Endothelial cell of umbilical vein (primary cell): ENCODE data around the gene NFATC2. TPM values are rescaled to one million over a fixed set of nuclear protein-coding genes. Genes with fewer than 3 reads are reported as not detected.

Experiments
- BruUV-seq: library from RNA; stranded (reverse); fragments of 400-500 nt; replicated peaks from 2 replicates; lab custom pipeline; 2021; lab: Mats Ljungman, UMichigan
- CTCF ChIA-PET: fragments of 300-600, 350-600 bp; sonication (Branson Sonifier 250); formaldehyde crosslinking; loops from one replicate; lab custom pipeline; 2021; ENCODE audit warnings: antibody characterized with exemption, inconsistent platforms; lab: Charles Lee
- POLR2A ChIA-PET: fragments of 300-600, 350-600 bp; sonication (Branson Sonifier 250); formaldehyde crosslinking; loops from one replicate; lab custom pipeline; 2021; ENCODE audit warnings: antibody characterized with exemption, inconsistent platforms; lab: Charles Lee
- DNase-seq: peaks from one replicate; pipeline ENCODE4 v3.0.0-alpha.2; 2011; ENCODE audit warnings: low read depth, low spot score
- FAIRE-seq: peaks from 2 replicates; lab custom pipeline; 2011; peaks lifted over from hg19 to GRCh38; lab: Jason Lieb, UNC
- H2AFZ ChIP-seq: 2 replicates; pipeline ENCODE4 v1.6.0; 2012; ENCODE audit warnings: low read depth, low read length, control low read depth, inconsistent platforms
- H3K27ac ChIP-seq: 2 replicates; pipeline ENCODE4 v1.5.1; 2011; ENCODE audit warnings: low read depth, mild to moderate bottlenecking, control low read depth, low read length, moderate library complexity; ENCODE audit not compliant: insufficient read depth
- H3K27me3 ChIP-seq, 2 experiments: 2 replicates each; pipeline versions ENCODE4 v1.6.0 to v1.6.1; 2011; ENCODE audit warnings: low read length in 2 of 2, mixed read lengths in 1 of 2; ENCODE audit not compliant: control insufficient read depth in 2 of 2, insufficient read depth in 2 of 2
- H3K36me3 ChIP-seq, 2 experiments: 2 replicates in 1 of 2; 3 replicates in 1 of 2; pipeline ENCODE4 v1.5.1; 2011; ENCODE audit warnings: low read length in 2 of 2, mild to moderate bottlenecking in 1 of 2, moderate library complexity in 1 of 2; ENCODE audit not compliant: control insufficient read depth in 2 of 2, insufficient read depth in 2 of 2; ENCODE audit errors: extremely low read depth in 1 of 2
- H3K4me1 ChIP-seq: 3 replicates; pipeline ENCODE4 v1.5.1; 2011; ENCODE audit warnings: mild to moderate bottlenecking, low read length; ENCODE audit not compliant: control insufficient read depth, insufficient read depth; ENCODE audit errors: extremely low read depth
- H3K4me2 ChIP-seq: 2 replicates; pipeline ENCODE4 v1.6.1; 2011; ENCODE audit warnings: low read length, control low read depth, mixed read lengths; ENCODE audit not compliant: insufficient read depth
- H3K4me3 ChIP-seq, 3 experiments: fragments of 200-600 bp in 1 of 3; sonication (generic), shearing (Covaris generic) in 1 of 3; replicated peaks in 1 of 3; 2 replicates each; pipeline ENCODE4 v1.5.1; 2011 to 2016; ENCODE audit warnings: control low read depth in 3 of 3, low read length in 3 of 3, mild to moderate bottlenecking in 2 of 3, inconsistent platforms in 1 of 3, low read depth in 1 of 3, moderate library complexity in 1 of 3; ENCODE audit not compliant: insufficient read depth in 1 of 3
- H3K79me2 ChIP-seq: 2 replicates; pipeline ENCODE4 v1.6.0; 2012; ENCODE audit warnings: low read length, inconsistent platforms; ENCODE audit not compliant: control insufficient read depth, insufficient read depth
- H3K9ac ChIP-seq: replicated peaks from 2 replicates; pipeline ENCODE3; 2011; ENCODE audit warnings: low read length, control low read depth; ENCODE audit not compliant: insufficient read depth; ENCODE audit errors: extremely low read depth
- H3K9me1 ChIP-seq: replicated peaks from 3 replicates; pipeline ENCODE4 v1.6.0; 2011; ENCODE audit warnings: mild to moderate bottlenecking, low read length; ENCODE audit not compliant: control insufficient read depth, insufficient read depth; ENCODE audit errors: extremely low read depth
- H3K9me3 ChIP-seq: replicated peaks from 2 replicates; pipeline ENCODE4 v1.5.1; 2012; ENCODE audit warnings: low read length, inconsistent platforms; ENCODE audit not compliant: control insufficient read depth, insufficient read depth
- H4K20me1 ChIP-seq: replicated peaks from 2 replicates; pipeline ENCODE3; 2011; ENCODE audit warnings: mild to moderate bottlenecking, low read length; ENCODE audit not compliant: control insufficient read depth, insufficient read depth; ENCODE audit errors: extremely low read depth
- CTCF ChIP-seq, 2 donors: IDR thresholded peaks; 1 replicate in 1 of 2; 2 replicates in 1 of 2; pipeline ENCODE4 v1.5.1; 2011; ENCODE audit warnings: low read length in 2 of 2, mild to moderate bottlenecking in 2 of 2, moderate library complexity in 2 of 2, control low read depth in 1 of 2, inconsistent platforms in 1 of 2, low read depth in 1 of 2; ENCODE audit not compliant: insufficient read depth in 1 of 2; ENCODE audit errors: extremely low read depth in 1 of 2
- EZH2 ChIP-seq: IDR thresholded peaks from 2 replicates; pipeline ENCODE4 v1.6.1; 2012; ENCODE audit warnings: borderline replicate concordance, low read depth, mild to moderate bottlenecking, moderate library complexity, low read length, inconsistent platforms; ENCODE audit not compliant: severe bottlenecking
- FOS ChIP-seq: IDR thresholded peaks from 2 replicates; pipeline ENCODE4 v1.6.1; 2011; ENCODE audit warnings: mild to moderate bottlenecking, low read length, moderate library complexity, borderline replicate concordance; ENCODE audit not compliant: insufficient read depth
- GATA2 ChIP-seq: IDR thresholded peaks from 2 replicates; pipeline ENCODE4 v1.7.0; 2011; ENCODE audit warnings: low read depth, mild to moderate bottlenecking, moderate library complexity, mixed read lengths, low read length; ENCODE audit not compliant: insufficient read length, insufficient read depth
- JUN ChIP-seq: IDR thresholded peaks from 2 replicates; pipeline ENCODE4 v1.6.1; 2011; ENCODE audit warnings: borderline replicate concordance, low read depth; ENCODE audit not compliant: insufficient read length, insufficient read depth
- MAX ChIP-seq: IDR thresholded peaks from 2 replicates; pipeline ENCODE4 v1.6.1; 2011; ENCODE audit not compliant: insufficient read depth, insufficient read length
- MYC ChIP-seq: IDR thresholded peaks from one replicate; pipeline ENCODE4 v1.6.1; 2011; ENCODE audit warnings: mild to moderate bottlenecking, low read depth, low read length
- POLR2A ChIP-seq: IDR thresholded peaks from 2 replicates; pipeline ENCODE4 v1.6.1; 2012; ENCODE audit warnings: low read depth, mild to moderate bottlenecking, control low read depth, low read length
- POLR2AphosphoS5 ChIP-seq: IDR thresholded peaks from 2 replicates; pipeline ENCODE4 v1.6.1; 2012; ENCODE audit warnings: low read depth, mild to moderate bottlenecking, control low read depth, low read length, moderate library complexity; ENCODE audit not compliant: insufficient read depth
- dilution Hi-C: fragments of 300-500 bp; cut with MboI; formaldehyde crosslinking; loops from one replicate; pipeline ENCODE4 v1.15.0; 2019; ENCODE audit warnings: low sequenced_read_pairs; ENCODE audit not compliant: extremely low pct_ligation_motif_present
- intact Hi-C: fragments of 100-400 bp; cut with micrococcal nuclease; formaldehyde crosslinking; loops from one replicate; pipeline ENCODE4 v1.10.0; 2022
- polyA plus RNA-seq, 4 experiments: library from polyadenylated mRNA; depleted of rRNA in 3 of 4; stranded (reverse) in 3 of 4; unstranded in 1 of 4; fragments of >200 nt; gene quantifications; 2 replicates each; pipeline versions ENCODE4 v1.2.1 to v1.2.3, GENCODE V29; 2011 to 2012; ENCODE audit warnings: missing spikeins in 1 of 4
- total RNA-seq: library from RNA; stranded (reverse); gene quantifications from 2 replicates; pipeline ENCODE4 v1.2.3, GENCODE V29; 2021

NFATC2 gene
- total and polyA plus RNA-seq, 2 donors (not counting 3 experiments of a cell fraction or from before 2014, with no cell fraction given): 3.1 to 13.0 TPM

- Histone ChIP-seq H3K9me1 (no peaks in the 10 kb centered on the region), H3K27ac (peak overlapping the region; percentile 90), H3K4me1 (peaks cover 24% of the 10 kb centered on the region), H2AFZ (no peak overlapping the region), H3K36me3 (no peaks in the 10 kb centered on the region), H3K9me3 (no peaks in the 10 kb centered on the region), H3K27me3 (no peaks in the 10 kb centered on the region), H3K79me2 (no peaks in the 10 kb centered on the region), H3K4me2 (peak overlapping the region; percentile 37), H4K20me1 (no peaks in the 10 kb centered on the region), H3K4me3 (no peak overlapping the region), H3K9ac (no peak overlapping the region)
- TF ChIP-seq POLR2A (no peak), CTCF (IDR thresholded peaks at IDR 0.05; ENCODE audit: extremely low read depth in 1 of 2, insufficient read depth in 1 of 2, low read depth in 1 of 2, low read length in 2 of 2) (no peak), MYC (no peak), MAX (no peak), JUN (no peak), FOS (no peak), GATA2 (no peak), POLR2AphosphoS5 (no peak), EZH2 (no peak)
- no TSS peak for BruUV-seq
- DNase-seq (no peak), FAIRE-seq (no peak)
- ChIA-PET CTCF (interaction anchor here (0.5 to 6.3 kb wide), 15 partner anchors 13 to 593 kb away, joined by 3 to 99 read pairs (median 4); no protein-coding TSS in a partner anchor), POLR2A (interaction anchor here (0.7 kb wide), 1 partner anchor 74 kb away, joined by 3 read pairs; no protein-coding TSS in a partner anchor)
- dilution Hi-C loops: no loop called here
- intact Hi-C loops: loop anchor here (1.0 to 10.0 kb wide), 6 partner anchors 47 to 778 kb away; no protein-coding TSS in a partner anchor
Measured at GRCh38 chr20:51372966-51373365, 169.6 kb downstream of the NFATC2 start.
